ENCODE results near the gene ATP6V1B1.

ATP6V1B1 gene

GRCh38 chr2:70944111-70944690 lies 8.5 kb downstream of the ATP6V1B1 start:
- DNase-seq (ENCODE audit: low read depth, low spot score), result no peak
- H3K4me3 ChIP-seq (ENCODE audit: low read depth, low read length), result no peak overlapping the region
- in situ Hi-C loops (cut with HindIII; ENCODE audit: low sequenced_read_pairs), result no loop called here
- TF ChIP-seq CTCF (IDR thresholded peaks at IDR 0.05; ENCODE audit: low read depth, low read length), result no peak

GRCh38 chr2:70946832-70947442 lies 11.2 kb downstream of the ATP6V1B1 start:
- H3K4me3 ChIP-seq (ENCODE audit: low read depth, low read length), result no peak overlapping the region
- TF ChIP-seq CTCF (IDR thresholded peaks at IDR 0.05; ENCODE audit: low read depth, low read length), result peak; percentile 79
- in situ Hi-C loops (cut with HindIII; ENCODE audit: low sequenced_read_pairs), result no loop called here
- peak; percentile 60 for DNase-seq (ENCODE audit: low read depth, low spot score)

GRCh38 chr2:70947556-70948184 lies 12.0 kb downstream of the ATP6V1B1 start:
- in situ Hi-C loops (cut with HindIII; ENCODE audit: low sequenced_read_pairs), result no loop called here
- peak; percentile 51 for DNase-seq (ENCODE audit: low read depth, low spot score)
- no peak overlapping the region for H3K4me3 ChIP-seq (ENCODE audit: low read depth, low read length)
- no peak for TF ChIP-seq CTCF (IDR thresholded peaks at IDR 0.05; ENCODE audit: low read depth, low read length)

GRCh38 chr2:70948337-70949003 lies 12.8 kb downstream of the ATP6V1B1 start:
- in situ Hi-C loops (cut with HindIII; ENCODE audit: low sequenced_read_pairs), result no loop called here
- peak; percentile 92 for TF ChIP-seq CTCF (IDR thresholded peaks at IDR 0.05; ENCODE audit: low read depth, low read length)
- H3K4me3 ChIP-seq (ENCODE audit: low read depth, low read length), result peak overlapping the region; percentile 25
- peak; percentile 64 for DNase-seq (ENCODE audit: low read depth, low spot score)

- TF ChIP-seq CTCF (IDR thresholded peaks at IDR 0.05; ENCODE audit: low read depth, low read length), result no peak
- no peak for DNase-seq (ENCODE audit: low read depth, low spot score)
- in situ Hi-C loops (cut with HindIII; ENCODE audit: low sequenced_read_pairs), result no loop called here
Observed at GRCh38 chr2:70949086-70949485, 13.4 kb downstream of the ATP6V1B1 start.

GRCh38 chr2:70954886-70955285 lies 19.2 kb downstream of the ATP6V1B1 start:
- in situ Hi-C loops (cut with HindIII; ENCODE audit: low sequenced_read_pairs), result no loop called here
- no peak for DNase-seq (ENCODE audit: low read depth, low spot score)
- TF ChIP-seq CTCF (IDR thresholded peaks at IDR 0.05; ENCODE audit: low read depth, low read length), result no peak
- no peak overlapping the region for H3K4me3 ChIP-seq (ENCODE audit: low read depth, low read length)

More at GRCh38 chr2:70949086-70949485, 13.4 kb downstream of the ATP6V1B1 start:
- no peak overlapping the region for H3K4me3 ChIP-seq (ENCODE audit: low read depth, low read length)

Measured in astrocyte of the spinal cord (primary cell).